H9 (cell line): Measurements from ENCODE around the gene IFI27. TPM values are rescaled to one million over a fixed set of nuclear protein-coding genes. Genes with fewer than 3 reads are reported as not detected.

ENCODE experiments used
- DNase-seq: peaks from one replicate; pipeline ENCODE4 v3.0.0-alpha.2; 2017
- H2AFZ ChIP-seq: one replicate; pipeline ENCODE4 v1.6.1; 2013; ENCODE audit warnings: mild to moderate bottlenecking, low read length, control low read depth, moderate library complexity
- H2AK5ac ChIP-seq: 2 replicates; pipeline ENCODE4 v1.6.1; 2013; ENCODE audit warnings: low read length, control low read depth, mixed read lengths; ENCODE audit not compliant: insufficient read length
- H2BK120ac ChIP-seq: one replicate; pipeline ENCODE4 v1.6.1; 2013; ENCODE audit warnings: low read depth, mild to moderate bottlenecking, low read length, control low read depth, inconsistent platforms; ENCODE audit not compliant: poor library complexity, severe bottlenecking
- H2BK12ac ChIP-seq: 2 replicates; pipeline ENCODE4 v1.6.1; 2013; ENCODE audit warnings: low read length, control low read depth, mixed read lengths, low read depth; ENCODE audit not compliant: insufficient read length
- H2BK15ac ChIP-seq: 2 replicates; pipeline ENCODE4 v1.6.1; 2013; ENCODE audit warnings: low read depth, low read length, control low read depth
- H2BK20ac ChIP-seq: one replicate; pipeline ENCODE4 v1.6.1; 2013; ENCODE audit warnings: low read depth, mild to moderate bottlenecking, low read length, control low read depth, inconsistent platforms; ENCODE audit not compliant: poor library complexity, severe bottlenecking
- H2BK5ac ChIP-seq: 2 replicates; pipeline ENCODE4 v1.6.1; 2013; ENCODE audit warnings: low read length, control low read depth, mixed read lengths; ENCODE audit not compliant: insufficient read length
- H3K14ac ChIP-seq: 2 replicates; pipeline ENCODE4 v1.6.1; 2013; ENCODE audit warnings: low read length, control low read depth; ENCODE audit not compliant: insufficient read depth
- H3K18ac ChIP-seq: 2 replicates; pipeline ENCODE4 v1.6.1; 2013; ENCODE audit warnings: low read depth, mild to moderate bottlenecking, mixed read lengths, low read length, control low read depth; ENCODE audit not compliant: insufficient read length
- H3K23ac ChIP-seq: 2 replicates; pipeline ENCODE4 v1.6.1; 2013; ENCODE audit warnings: low read length, control low read depth, mixed read lengths, low read depth; ENCODE audit not compliant: insufficient read length
- H3K23me2 ChIP-seq: 2 replicates; pipeline ENCODE4 v1.6.1; 2013; ENCODE audit warnings: low read depth, mild to moderate bottlenecking, mixed read lengths, low read length, control low read depth; ENCODE audit not compliant: insufficient read length, poor library complexity, severe bottlenecking
- H3K27ac ChIP-seq: 2 replicates; pipeline ENCODE4 v1.5.1; 2013; ENCODE audit warnings: low read length, control low read depth, mixed read lengths, low read depth; ENCODE audit not compliant: insufficient read length
- H3K27me3 ChIP-seq: 2 replicates; pipeline ENCODE4 v1.6.1; 2013; ENCODE audit warnings: low read length, control low read depth, inconsistent platforms; ENCODE audit not compliant: insufficient read depth
- H3K4ac ChIP-seq: 2 replicates; pipeline ENCODE4 v1.6.1; 2013; ENCODE audit warnings: low read depth, mild to moderate bottlenecking, control low read depth, inconsistent platforms, low read length, moderate library complexity
- H3K4me1 ChIP-seq: 2 replicates; pipeline ENCODE4 v1.6.1; 2013; ENCODE audit warnings: low read length, control low read depth, inconsistent platforms; ENCODE audit not compliant: insufficient read depth
- H3K4me2 ChIP-seq: 2 replicates; pipeline ENCODE4 v1.6.1; 2013; ENCODE audit warnings: low read length, control low read depth, mixed read lengths; ENCODE audit not compliant: insufficient read length, insufficient read depth
- H3K56ac ChIP-seq: 2 replicates; pipeline ENCODE4 v1.6.1; 2013; ENCODE audit warnings: low read depth, mild to moderate bottlenecking, mixed read lengths, low read length, control low read depth; ENCODE audit not compliant: insufficient read length
- H3K79me1 ChIP-seq: 2 replicates; pipeline ENCODE4 v1.6.1; 2013; ENCODE audit warnings: low read depth, mild to moderate bottlenecking, moderate library complexity, low read length, control low read depth, inconsistent platforms; ENCODE audit not compliant: insufficient read depth, poor library complexity, severe bottlenecking
- H3K79me2 ChIP-seq: 2 replicates; pipeline ENCODE4 v1.6.1; 2013; ENCODE audit warnings: low read length, control low read depth, inconsistent platforms; ENCODE audit not compliant: insufficient read depth
- H3K9ac ChIP-seq: 2 replicates; pipeline ENCODE4 v1.6.1; 2013; ENCODE audit warnings: low read length, control low read depth, mixed read lengths; ENCODE audit not compliant: insufficient read length; ENCODE audit errors: extremely low read depth
- H3K9me3 ChIP-seq: one replicate; pipeline ENCODE4 v1.6.1; 2013; ENCODE audit warnings: low read depth, low read length, inconsistent platforms; ENCODE audit not compliant: control insufficient read depth
- H3T11ph ChIP-seq: one replicate; pipeline ENCODE4 v1.6.1; 2013; ENCODE audit warnings: mild to moderate bottlenecking, low read length, control low read depth, inconsistent platforms
- H4K20me1 ChIP-seq: one replicate; pipeline ENCODE4 v1.6.1; 2013; ENCODE audit not compliant: control insufficient read depth, insufficient read length, insufficient read depth
- H4K5ac ChIP-seq: 2 replicates; pipeline ENCODE4 v1.6.1; 2013; ENCODE audit warnings: low read depth, mild to moderate bottlenecking, mixed read lengths, low read length, control low read depth; ENCODE audit not compliant: insufficient read length
- H4K8ac ChIP-seq: replicated peaks from 2 replicates; pipeline ENCODE4 v1.6.1; 2013; ENCODE audit warnings: low read length, control low read depth, mixed read lengths, low read depth; ENCODE audit not compliant: insufficient read length
- H4K91ac ChIP-seq: 2 replicates; pipeline ENCODE4 v1.6.1; 2013; ENCODE audit warnings: low read depth, mild to moderate bottlenecking, moderate library complexity, mixed read lengths, low read length, control low read depth; ENCODE audit not compliant: insufficient read length
- H3K27ac Mint-ChIP-seq, 3 experiments: 2 replicates in 2 of 3; 3 replicates in 1 of 3; pipeline ENCODE4 v1.8.0; 2020 to 2021; ENCODE audit warnings: mixed read lengths in 3 of 3, mild to moderate bottlenecking in 1 of 3, moderate library complexity in 1 of 3
- H3K27me3 Mint-ChIP-seq: 2 replicates; pipeline ENCODE4 v1.8.0; 2021; ENCODE audit warnings: low read depth, mild to moderate bottlenecking, moderate library complexity, mixed read lengths
- H3K36me3 Mint-ChIP-seq, 3 experiments: 2 replicates in 2 of 3; 3 replicates in 1 of 3; pipeline ENCODE4 v1.8.0; 2020 to 2021; ENCODE audit warnings: low read depth in 3 of 3, mixed read lengths in 3 of 3; ENCODE audit not compliant: insufficient read depth in 1 of 3
- H3K4me1 Mint-ChIP-seq, 2 experiments: 2 replicates each; pipeline ENCODE4 v1.8.0; 2020; ENCODE audit warnings: mixed read lengths in 2 of 2
- H3K4me3 Mint-ChIP-seq, 2 experiments: 2 replicates in 1 of 2; 3 replicates in 1 of 2; pipeline ENCODE4 v1.8.0; 2020 to 2021; ENCODE audit warnings: mild to moderate bottlenecking in 2 of 2, mixed read lengths in 2 of 2, moderate library complexity in 1 of 2
- H3K9me3 Mint-ChIP-seq, 2 experiments: 2 replicates in 1 of 2; 3 replicates in 1 of 2; pipeline ENCODE4 v1.8.0; 2020; ENCODE audit warnings: mild to moderate bottlenecking in 2 of 2, mixed read lengths in 2 of 2, moderate library complexity in 1 of 2
- WGBS: extraction: QIAGEN DNeasy Blood & Tissue Kit; methylation state at CpG from one replicate; pipeline ENCODE4 v1.1.7; 2013; ENCODE audit warnings: missing lambda C conversion rate, low lambda C conversion rate, mixed read lengths; ENCODE audit not compliant: insufficient read length; ENCODE audit errors: extremely low coverage; 5-methylcytosine and 5-hydroxymethylcytosine counted together
- total RNA-seq: library from RNA; stranded (reverse); gene quantifications from 2 replicates; pipeline ENCODE4 v1.2.1, GENCODE V29; 2021
- TF ChIP-seq, protein P1 (sequence below): fragments of 200-600 bp; sonication (generic); conservative IDR thresholded peaks from 3 replicates; pipeline ENCODE4 v1.8.0; 2021; ENCODE audit warnings: antibody characterized with exemption, mild to moderate bottlenecking

IFI27 gene
- total RNA-seq, 1 experiment from 2014 or later: 1.7 TPM

DNA sequence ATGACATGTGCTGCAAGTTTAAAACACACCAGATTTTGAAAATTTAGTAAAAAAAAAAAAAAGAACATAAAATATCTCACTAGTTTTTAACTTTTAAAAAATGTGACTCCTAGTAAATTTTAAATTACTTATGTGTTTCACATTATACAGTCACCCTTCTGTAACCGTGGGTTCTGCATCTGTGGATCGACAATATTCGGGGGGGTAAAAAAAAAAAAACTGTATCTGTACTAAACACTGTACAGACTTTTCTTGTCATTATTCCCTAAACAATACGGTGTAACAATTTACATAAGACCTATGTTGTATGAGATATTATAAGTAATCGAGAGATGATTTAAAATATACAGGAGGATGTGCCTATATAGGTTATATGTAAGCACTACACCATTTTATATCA, 32.7 kb upstream of the IFI27 start:
- H3K23ac ChIP-seq: no peak overlapping the region
- H4K91ac ChIP-seq: no peak overlapping the region
- H2BK5ac ChIP-seq: no peak overlapping the region
- peaks cover 4% of the 10 kb centered on the region for H4K20me1 ChIP-seq
- no peak overlapping the region; a peak in 1 of 5 replicates for H3K4me3 Mint-ChIP-seq
- H3K18ac ChIP-seq: no peak overlapping the region
- no peak for DNase-seq
- H3T11ph ChIP-seq: no peak overlapping the region
- no peak overlapping the region for H3K27ac Mint-ChIP-seq
- H3K4me2 ChIP-seq: no peak overlapping the region
- H3K79me2 ChIP-seq: peaks cover 41% of the 10 kb centered on the region
- H3K27me3 Mint-ChIP-seq: no peaks in the 10 kb centered on the region
- H3K79me1 ChIP-seq: peaks cover 4% of the 10 kb centered on the region
- no peak overlapping the region for H3K27ac ChIP-seq
- peaks cover 2% of the 10 kb centered on the region for H3K4me1 ChIP-seq
- no peaks in the 10 kb centered on the region for H3K27me3 ChIP-seq
- no peak overlapping the region for H2BK12ac ChIP-seq
- H2AFZ ChIP-seq: no peak overlapping the region
- H3K9me3 Mint-ChIP-seq: peaks cover 15 to 17% of the 10 kb centered on the region in 2 experiments
- TF ChIP-seq, protein P1, sequence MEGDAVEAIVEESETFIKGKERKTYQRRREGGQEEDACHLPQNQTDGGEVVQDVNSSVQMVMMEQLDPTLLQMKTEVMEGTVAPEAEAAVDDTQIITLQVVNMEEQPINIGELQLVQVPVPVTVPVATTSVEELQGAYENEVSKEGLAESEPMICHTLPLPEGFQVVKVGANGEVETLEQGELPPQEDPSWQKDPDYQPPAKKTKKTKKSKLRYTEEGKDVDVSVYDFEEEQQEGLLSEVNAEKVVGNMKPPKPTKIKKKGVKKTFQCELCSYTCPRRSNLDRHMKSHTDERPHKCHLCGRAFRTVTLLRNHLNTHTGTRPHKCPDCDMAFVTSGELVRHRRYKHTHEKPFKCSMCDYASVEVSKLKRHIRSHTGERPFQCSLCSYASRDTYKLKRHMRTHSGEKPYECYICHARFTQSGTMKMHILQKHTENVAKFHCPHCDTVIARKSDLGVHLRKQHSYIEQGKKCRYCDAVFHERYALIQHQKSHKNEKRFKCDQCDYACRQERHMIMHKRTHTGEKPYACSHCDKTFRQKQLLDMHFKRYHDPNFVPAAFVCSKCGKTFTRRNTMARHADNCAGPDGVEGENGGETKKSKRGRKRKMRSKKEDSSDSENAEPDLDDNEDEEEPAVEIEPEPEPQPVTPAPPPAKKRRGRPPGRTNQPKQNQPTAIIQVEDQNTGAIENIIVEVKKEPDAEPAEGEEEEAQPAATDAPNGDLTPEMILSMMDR: no peak
- no peak overlapping the region for H2BK120ac ChIP-seq
- H2BK15ac ChIP-seq: no peak overlapping the region
- no CpG with 5 or more reads among the region's 5 CpGs for WGBS
- H2AK5ac ChIP-seq: no peak overlapping the region
- H3K9ac ChIP-seq: no peak overlapping the region
- H3K4ac ChIP-seq: no peak overlapping the region
- peaks cover 46 to 48% (median 47%) of the 10 kb centered on the region in 3 experiments for H3K36me3 Mint-ChIP-seq
- no peak overlapping the region for H3K56ac ChIP-seq
- H3K23me2 ChIP-seq: peaks cover 8% of the 10 kb centered on the region
- H4K8ac ChIP-seq: no peak overlapping the region
- no peak overlapping the region for H3K14ac ChIP-seq
- H3K4me1 Mint-ChIP-seq: peaks cover 30 to 33% of the 10 kb centered on the region in 2 experiments
- H4K5ac ChIP-seq: no peak overlapping the region
- H2BK20ac ChIP-seq: no peak overlapping the region
- no peaks in the 10 kb centered on the region for H3K9me3 ChIP-seq
